Measurements from ENCODE around the gene PMVK.

The PMVK gene

GRCh38 chr1:154945160-154945961 lies 8.8 kb upstream of the PMVK start:
- DNase-seq: no peak

DNA sequence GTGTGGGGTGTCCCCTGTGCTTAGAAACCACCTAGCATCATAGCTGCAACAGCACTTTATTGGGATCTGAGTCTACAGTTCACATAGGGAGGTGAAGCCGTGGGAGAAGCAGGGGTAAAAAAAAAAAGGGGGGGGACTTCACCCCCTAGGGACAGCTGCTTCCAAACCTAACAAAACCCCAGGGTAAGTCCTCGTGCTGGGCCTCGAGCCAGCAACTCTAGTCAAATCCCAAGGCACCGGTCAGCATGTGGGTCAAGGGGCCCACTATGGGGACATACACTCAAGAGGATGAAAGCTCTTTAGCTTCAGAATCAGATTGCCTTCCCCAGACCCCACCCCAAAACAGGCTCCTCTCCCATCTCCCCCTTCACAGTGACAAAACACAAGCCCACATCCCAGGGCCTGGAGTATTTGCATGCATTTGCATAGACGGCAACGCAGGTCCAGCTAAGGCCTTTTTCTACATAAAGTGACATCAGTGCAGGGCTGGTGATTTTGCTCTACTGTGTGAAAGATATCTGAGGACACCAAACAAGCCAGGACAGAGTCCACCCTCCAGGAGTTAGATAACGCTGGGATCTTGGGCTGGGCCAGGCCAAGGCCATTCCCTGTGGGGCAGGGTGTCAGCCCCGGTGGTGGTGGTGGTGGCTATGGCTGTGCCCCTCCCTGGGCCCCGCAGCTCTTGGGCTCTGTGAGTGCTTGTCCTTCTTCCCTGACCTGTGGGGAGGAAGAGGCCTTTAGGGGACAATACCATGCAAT lies 8.1 kb upstream of the PMVK start:
- no peak for DNase-seq

DNA sequence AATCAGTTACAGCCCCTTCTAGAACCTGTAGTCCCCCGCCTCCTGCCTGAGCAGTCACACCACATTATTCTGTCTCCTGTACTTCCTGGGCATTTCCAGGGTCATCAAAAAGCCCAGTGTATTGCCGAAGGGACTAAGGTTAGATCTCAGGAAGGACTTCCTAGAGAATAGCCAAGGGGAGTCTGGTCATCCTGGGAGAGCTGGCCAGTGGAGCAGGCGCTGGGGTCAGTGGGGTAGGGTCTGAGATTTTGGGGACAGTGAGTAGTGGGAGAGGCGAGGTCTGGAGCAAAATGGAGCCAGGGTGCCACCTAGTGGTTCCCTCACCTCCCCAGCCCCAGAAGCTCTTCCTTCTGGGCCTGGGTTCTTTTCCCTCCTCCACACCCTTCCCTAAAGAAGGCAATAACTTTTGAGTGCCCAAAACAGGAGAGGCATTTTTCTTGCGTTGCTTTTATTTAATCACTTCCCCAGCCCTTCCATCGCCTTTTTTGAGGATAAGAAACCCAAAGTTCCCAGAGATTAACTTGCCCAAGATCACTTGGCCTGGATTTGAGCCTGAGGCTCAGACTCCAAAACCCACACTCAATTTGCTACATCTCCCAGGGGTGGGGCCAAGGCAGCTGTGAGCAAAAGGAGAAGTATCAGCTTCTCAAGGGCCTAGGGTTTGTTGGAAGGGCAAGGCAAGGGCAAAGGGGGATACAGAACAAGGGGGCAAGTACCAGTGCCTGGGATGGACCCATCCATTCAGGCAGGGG lies 7.3 kb upstream of the PMVK start:
- peak; percentile 54 for DNase-seq

GRCh38 chr1:154941333-154942013 lies 5.0 kb upstream of the PMVK start:
- no peak for DNase-seq

- DNase-seq: no peak
Observed at GRCh38 chr1:154940651-154941194, 4.2 kb upstream of the PMVK start.

- no peak for DNase-seq
Observed at GRCh38 chr1:154940213-154940560, 3.7 kb upstream of the PMVK start.

DNA sequence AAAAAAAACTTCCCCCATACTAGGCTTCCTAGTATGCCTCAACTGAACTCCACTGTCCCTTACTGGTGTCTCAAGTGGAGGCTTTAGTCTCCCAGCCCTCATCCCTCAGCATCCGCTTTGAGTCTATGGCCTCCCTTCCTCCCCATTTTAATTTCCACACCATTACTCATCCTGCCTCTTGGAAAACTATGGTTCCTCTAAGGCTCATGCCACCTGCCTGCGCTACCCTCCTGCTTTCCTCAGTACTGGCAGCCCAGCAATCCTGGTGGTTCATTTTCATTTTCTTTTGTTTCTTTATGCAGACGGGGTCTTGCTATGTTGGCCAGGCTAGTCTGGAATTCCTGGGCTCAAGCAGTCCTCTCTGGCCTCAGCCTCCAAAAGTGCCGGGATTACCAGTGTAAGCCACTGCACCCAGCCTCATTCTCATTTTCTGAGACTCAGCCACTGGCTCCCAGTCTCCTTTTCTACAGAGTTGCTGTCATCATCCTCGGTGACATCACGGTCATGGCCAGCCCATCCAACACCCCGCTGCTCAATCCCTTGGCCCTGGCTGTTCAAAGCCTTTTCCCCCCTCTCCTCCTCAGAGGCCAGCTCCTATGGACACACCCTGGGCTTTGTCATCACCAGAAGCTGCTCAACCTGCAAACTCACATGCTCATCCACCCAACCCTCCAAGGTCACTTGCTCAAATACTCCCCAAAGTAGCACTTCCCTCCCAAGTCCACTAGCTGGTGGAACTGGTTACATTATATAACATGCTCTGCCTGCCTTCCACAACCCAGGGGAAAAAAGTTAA lies 2.3 kb upstream of the PMVK start:
- DNase-seq: no peak

DNA sequence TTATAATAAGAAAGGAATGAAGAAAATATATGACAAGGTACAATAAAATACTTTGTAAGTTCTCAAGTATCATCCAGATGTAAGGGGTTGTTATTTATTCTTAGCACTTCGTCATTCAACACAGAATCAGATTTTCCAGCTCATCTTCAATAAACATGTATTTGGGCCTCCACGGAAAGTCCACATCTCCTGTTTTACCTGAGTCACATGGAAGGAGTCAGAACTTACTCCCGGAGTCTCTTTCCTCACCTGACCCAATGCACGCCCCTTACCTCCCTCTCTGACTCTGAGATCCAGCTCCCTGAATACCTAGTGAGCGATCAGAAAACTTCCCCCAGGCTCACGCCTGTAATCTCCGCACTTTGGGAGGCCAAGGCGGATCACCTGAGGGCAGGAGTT lies 1.5 kb upstream of the PMVK start:
- no peak for DNase-seq

GRCh38 chr1:154937085-154937987 lies 817 bp upstream of the PMVK start:
- DNase-seq: peak; percentile 88

GRCh38 chr1:154935749-154936554 lies 567 bp downstream of the PMVK start:
- DNase-seq: no peak

DNA sequence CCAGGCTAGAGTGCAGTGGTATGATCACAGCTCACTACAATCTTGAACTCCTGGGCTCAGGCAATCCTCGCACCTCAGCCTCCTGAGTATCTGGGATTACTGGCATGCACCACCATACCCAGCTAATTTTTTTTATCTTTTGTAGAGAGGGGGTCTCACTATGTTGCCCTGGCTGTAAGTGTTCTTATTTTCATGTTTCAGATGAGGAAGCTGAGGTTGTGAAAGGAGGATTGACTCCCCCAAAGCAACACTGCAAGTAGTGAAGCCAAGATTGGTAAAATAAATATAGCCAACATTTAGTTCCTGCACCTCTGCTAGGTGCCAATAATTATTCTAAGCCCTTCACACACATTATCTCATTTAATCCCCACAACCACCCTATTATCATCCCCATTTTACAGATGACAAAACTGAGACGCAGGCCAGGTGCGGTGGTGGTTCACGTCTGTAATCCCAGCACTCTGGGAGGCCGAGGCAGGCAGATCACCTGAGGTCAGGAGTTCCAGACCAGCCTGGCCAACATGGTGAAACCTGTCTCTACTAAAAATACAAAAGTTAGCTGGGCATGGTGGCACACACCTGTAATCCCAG lies 2.1 kb downstream of the PMVK start:
- no peak for DNase-seq

GRCh38 chr1:154931940-154932487 lies 4.5 kb downstream of the PMVK start:
- DNase-seq: no peak

DNA sequence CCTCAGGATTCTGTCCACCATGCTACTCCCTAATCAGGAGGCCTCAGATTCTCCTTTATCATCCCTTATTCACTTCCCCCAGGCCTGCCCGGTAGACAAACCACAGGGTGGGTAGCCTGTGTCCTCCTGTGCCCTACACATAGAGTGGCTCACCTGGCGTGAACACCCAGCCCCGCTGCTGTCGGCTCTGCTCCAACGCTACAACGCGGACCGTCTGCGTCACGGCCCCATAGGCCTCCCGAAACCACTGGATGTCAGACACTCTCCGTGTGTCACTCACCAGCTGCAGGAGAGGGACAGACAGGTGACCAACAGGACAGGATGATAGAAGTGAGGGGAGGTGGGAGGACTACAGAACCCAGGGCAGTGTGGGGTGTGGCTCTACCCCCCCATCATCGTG lies 10.3 kb downstream of the PMVK start:
- DNase-seq: no peak

GRCh38 chr1:154925335-154926170 lies 11.0 kb downstream of the PMVK start:
- DNase-seq: no peak

DNA sequence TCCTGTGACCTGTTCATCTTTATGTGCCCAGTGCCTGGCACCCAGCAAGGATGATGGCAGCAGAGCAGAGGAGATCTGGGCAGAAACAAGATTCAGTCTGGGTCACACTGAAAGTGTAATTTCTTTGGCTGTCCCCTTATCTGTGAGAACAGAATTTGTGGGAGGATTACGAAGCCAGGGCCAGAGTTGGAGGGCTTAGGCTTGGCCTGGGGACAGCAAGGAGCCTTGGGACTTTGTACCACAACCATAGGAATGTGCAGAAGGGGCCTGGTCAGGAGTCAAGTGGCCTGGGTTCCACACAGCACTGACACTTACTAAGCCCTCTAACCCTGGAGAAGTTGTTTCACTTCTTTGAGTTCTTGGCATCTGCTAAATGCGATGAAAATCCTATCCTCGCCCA lies 12.8 kb downstream of the PMVK start:
- no peak for DNase-seq

DNA sequence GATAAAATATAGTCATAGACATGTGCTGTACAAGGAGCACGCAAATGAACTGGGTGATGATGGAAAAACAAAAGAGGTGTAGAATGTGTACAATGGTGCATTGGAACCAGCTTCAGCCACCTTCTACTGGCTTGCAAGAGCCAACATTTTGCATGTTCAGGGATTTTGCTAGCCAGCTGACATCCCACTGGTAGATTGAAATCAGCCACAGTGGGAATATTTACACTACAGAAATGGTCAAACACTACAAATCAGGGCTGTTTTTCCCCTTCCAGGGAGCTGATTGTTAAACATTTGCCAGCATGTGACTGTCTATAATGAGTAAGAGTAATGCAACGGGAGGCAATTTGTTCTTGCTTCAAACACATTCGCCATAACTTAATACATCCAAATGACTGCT lies 23.2 kb downstream of the PMVK start:
- DNase-seq: no peak

DNA sequence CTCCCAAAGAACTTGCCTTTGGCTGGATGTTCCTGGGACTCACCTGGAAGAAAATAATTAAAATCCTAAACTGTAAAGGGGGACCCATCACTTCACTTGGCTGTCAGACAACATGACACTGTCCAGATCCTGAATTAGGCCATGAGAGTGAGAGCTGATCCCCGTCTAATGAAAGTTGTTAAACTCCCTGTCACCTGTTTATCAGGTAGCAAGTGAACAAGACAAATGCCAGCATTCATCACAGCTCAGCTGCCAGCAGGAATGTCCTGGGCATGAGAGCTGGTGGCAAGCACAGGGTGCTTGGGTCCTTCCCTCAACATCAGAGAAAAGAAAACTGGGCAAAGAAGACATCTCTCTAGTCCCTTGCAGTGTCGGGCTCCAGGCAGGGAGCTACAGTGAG lies 23.8 kb downstream of the PMVK start:
- no peak for DNase-seq
